HFFc6 (cell line): ENCODE measurements around the gene REC8. TPM values are rescaled to one million over a fixed set of nuclear protein-coding genes. Genes with fewer than 3 reads are reported as not detected.

ENCODE experiments used
- DNase-seq: peaks from one replicate; pipeline ENCODE4 v3.0.0-alpha.2; 2018
- H3K27ac Mint-ChIP-seq: 2 replicates; pipeline ENCODE4 v1.8.0; 2020; ENCODE audit warnings: mild to moderate bottlenecking, mixed read lengths
- H3K27me3 Mint-ChIP-seq: 2 replicates; pipeline ENCODE4 v1.8.0; 2021; ENCODE audit warnings: mild to moderate bottlenecking, moderate library complexity, mixed read lengths; ENCODE audit not compliant: insufficient read depth
- H3K36me3 Mint-ChIP-seq: 2 replicates; pipeline ENCODE4 v1.8.0; 2021; ENCODE audit warnings: low read depth, mixed read lengths
- H3K4me1 Mint-ChIP-seq: 2 replicates; pipeline ENCODE4 v1.8.0; 2020; ENCODE audit warnings: low read depth, mixed read lengths
- H3K4me3 Mint-ChIP-seq: 2 replicates; pipeline ENCODE4 v1.8.0; 2020; ENCODE audit warnings: mild to moderate bottlenecking, moderate library complexity, mixed read lengths
- H3K9me3 Mint-ChIP-seq: 2 replicates; pipeline ENCODE4 v1.8.0; 2020; ENCODE audit warnings: mild to moderate bottlenecking, mixed read lengths
- CTCF ChIP-seq: fragments of 200-600 bp; sonication (generic); IDR thresholded peaks from 2 replicates; pipeline ENCODE4 v1.5.0; 2021; ENCODE audit warnings: antibody characterized with exemption, mild to moderate bottlenecking
- long read RNA-seq: library from polyadenylated mRNA; unstranded; transcript quantifications from one replicate; pipeline ENCODE4 v2.0.0, GENCODE V29; 2019
- total RNA-seq, 6 experiments: library from RNA; stranded (reverse); fragmentation: NEBNext Ultra II Directional; extraction: Animal tissue kit (Norgen Biotek cat#: 25700); gene quantifications; 2 replicates in 1 of 6; 3 replicates in 5 of 6; pipeline ENCODE4 v1.2.3, GENCODE V29; 2021

REC8 gene
- 1 to 10 TPM; 2.9 to 3.9 (median 3.2) TPM for total RNA-seq
- long read RNA-seq: 0 reads

DNA sequence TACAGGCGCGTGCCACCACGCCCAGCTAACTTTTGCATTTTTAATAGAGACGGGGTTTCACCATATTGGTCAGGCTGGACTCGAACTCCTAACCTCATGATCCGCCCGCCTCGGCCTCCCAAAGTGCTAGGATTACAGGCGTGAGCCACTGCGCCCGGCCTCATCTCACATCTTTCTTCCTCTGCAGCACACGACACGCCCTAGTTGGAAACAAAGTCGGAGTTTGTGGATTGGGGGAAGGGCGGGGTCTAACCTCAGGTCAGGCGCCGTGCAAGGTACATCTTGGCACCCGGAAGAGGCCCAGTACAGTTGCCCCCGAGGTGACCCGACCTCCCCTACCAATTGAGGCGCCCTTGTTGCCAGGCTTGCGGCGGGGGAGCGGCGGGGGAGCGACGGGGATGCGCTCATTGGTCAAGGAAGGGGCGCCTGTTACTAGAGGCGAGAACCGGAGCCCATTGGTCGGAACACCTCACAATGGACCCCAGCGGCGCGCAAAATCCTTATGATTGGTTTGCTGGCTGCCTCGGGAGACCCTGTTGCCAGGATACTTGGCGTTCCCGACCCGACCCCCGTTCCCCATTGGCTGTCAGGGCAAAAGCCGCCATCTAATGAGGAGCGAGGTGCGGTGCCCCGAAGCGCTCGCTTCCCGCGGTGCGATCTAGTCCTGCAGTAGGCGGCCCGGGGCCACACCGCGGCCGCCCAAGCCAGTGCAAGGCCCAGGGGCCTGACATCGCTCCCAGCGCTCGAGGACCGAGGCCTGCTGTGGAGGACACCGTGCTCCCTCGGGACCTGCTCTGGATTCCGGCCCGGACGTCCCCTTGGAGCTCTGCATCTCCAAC, at the start of gene REC8:
TSS of gene REC8 (plus strand) at position 659 of the 839 bp plus-strand sequence. CDS start 473 bp downstream, outside the sequence.
- DNase-seq: no peak
- Mint-ChIP-seq H3K4me3 (no peak within 1 kb of the TSS), H3K27ac (no peak within 1 kb of the TSS)

DNA sequence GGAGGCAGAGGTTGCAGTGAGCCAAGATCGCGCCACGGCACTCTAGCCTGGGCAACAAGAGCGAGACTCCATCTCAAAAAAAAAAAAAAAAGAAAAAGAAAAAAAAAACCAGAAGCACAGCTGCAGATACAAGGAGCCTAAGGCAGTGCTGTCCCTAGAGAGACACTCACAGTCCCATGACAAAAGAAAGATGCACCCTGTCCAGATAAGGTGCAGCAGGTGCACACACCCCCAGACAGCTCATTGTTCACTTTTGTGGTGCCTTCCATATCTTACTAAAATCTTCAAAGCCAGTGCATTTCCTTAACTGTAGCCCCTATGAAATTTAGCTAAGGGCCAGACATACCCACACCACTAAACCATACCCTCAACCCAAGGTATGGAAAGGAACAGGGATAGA, 49.5 kb upstream of the REC8 start:
- no peak overlapping the region for H3K27ac Mint-ChIP-seq
- no peaks in the 10 kb centered on the region for H3K36me3 Mint-ChIP-seq
- no peaks in the 10 kb centered on the region for H3K4me1 Mint-ChIP-seq
- no peaks in the 10 kb centered on the region for H3K9me3 Mint-ChIP-seq
- H3K27me3 Mint-ChIP-seq: no peaks in the 10 kb centered on the region; the same call in 1 of the 2 replicates
- no peak for TF ChIP-seq CTCF
- no peak for DNase-seq
- H3K4me3 Mint-ChIP-seq: no peak overlapping the region

More for the DNA sequence above, at the start of gene REC8:
- Mint-ChIP-seq H3K27me3 (peaks cover 5% of the 10 kb centered on the region), H3K36me3 (peaks cover 10% of the 10 kb centered on the region; the same call in 1 of the 2 replicates), H3K4me1 (no peaks in the 10 kb centered on the region), H3K9me3 (no peaks in the 10 kb centered on the region)
- TF ChIP-seq CTCF: no peak

- H3K36me3 Mint-ChIP-seq: no peaks in the 10 kb centered on the region
- no peak for DNase-seq
- no peak overlapping the region for H3K27ac Mint-ChIP-seq
- TF ChIP-seq CTCF: no peak
- no peaks in the 10 kb centered on the region; the same call in 1 of the 2 replicates for H3K27me3 Mint-ChIP-seq
- no peaks in the 10 kb centered on the region for H3K4me1 Mint-ChIP-seq
- no peaks in the 10 kb centered on the region for H3K9me3 Mint-ChIP-seq
- no peak overlapping the region for H3K4me3 Mint-ChIP-seq
Measured at GRCh38 chr14:24122898-24123297, 49.0 kb upstream of the REC8 start.

DNA sequence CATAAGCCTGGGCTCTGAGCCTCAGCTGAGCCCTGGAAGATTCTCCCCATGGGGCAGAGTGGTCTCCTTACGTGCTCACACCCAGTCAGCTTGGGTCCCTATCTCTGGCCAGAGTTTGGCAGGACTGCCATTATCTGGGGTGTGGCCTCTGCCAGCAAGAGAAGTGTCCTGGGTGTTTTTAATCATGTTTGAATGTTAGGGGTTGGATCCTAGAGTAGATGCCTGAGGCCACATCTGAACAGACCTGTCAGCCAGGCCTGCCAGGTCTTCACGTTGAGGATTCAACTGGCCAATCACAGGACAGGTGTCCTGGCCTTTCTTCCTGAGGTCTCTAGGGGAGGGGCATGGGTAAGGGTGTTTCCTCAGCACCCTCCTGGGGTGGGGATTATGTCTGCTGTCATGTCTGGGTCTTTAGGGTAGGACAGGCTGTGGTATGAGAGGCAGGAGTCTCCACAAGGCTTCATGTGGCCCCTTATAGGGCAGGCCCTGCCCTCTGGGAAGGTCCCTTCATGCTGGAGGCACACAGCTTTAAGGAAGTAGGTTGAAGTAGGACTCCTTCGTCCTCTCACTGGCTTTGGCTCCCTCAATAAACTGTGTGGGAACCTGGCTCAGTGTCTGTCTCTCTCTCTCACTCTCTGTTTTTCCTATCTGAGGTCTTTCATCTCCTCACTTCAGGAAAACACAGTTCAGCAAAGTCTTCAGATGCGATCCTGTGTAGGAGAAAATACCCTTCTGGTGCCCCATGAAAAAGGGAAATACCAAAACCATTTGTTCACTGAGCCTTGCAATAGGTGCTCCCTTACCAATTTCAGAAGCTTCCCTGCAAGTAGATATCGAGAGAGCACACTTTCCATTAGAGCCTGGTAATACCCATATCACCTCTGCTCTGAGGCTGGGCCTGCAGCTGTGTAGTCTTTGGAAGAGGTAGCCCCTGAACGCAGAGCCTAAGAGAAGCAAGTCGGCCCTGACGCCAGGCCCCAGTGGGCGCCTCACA, 48.2 kb upstream of the REC8 start:
- Mint-ChIP-seq H3K4me3 (no peak overlapping the region; the same call in 1 of the 2 replicates), H3K4me1 (no peaks in the 10 kb centered on the region), H3K36me3 (no peaks in the 10 kb centered on the region), H3K27me3 (no peaks in the 10 kb centered on the region; the same call in 1 of the 2 replicates), H3K9me3 (no peaks in the 10 kb centered on the region), H3K27ac (no peak overlapping the region)
- DNase-seq: no peak
- TF ChIP-seq CTCF: no peak

- H3K4me1 Mint-ChIP-seq: no peaks in the 10 kb centered on the region
- H3K36me3 Mint-ChIP-seq: no peaks in the 10 kb centered on the region
- H3K4me3 Mint-ChIP-seq: no peak overlapping the region
- no peaks in the 10 kb centered on the region for H3K9me3 Mint-ChIP-seq
- H3K27ac Mint-ChIP-seq: no peak overlapping the region
- DNase-seq: no peak
- no peak for TF ChIP-seq CTCF
- peaks cover 3% of the 10 kb centered on the region; the same call in 1 of the 2 replicates for H3K27me3 Mint-ChIP-seq
Measured at GRCh38 chr14:24126939-24127338, 44.9 kb upstream of the REC8 start.
